Thyroid gland (tissue), 4 donors: ENCODE measurements around the gene TSHZ2. TPM values are rescaled to one million over a fixed set of nuclear protein-coding genes. Genes with fewer than 3 reads are reported as not detected.

Experiments
- DNase-seq, 2 donors: peaks; one replicate each; pipeline ENCODE4 v3.0.0-alpha.2; 2019
- H3K27ac ChIP-seq, 3 donors: fragments of 200-600 bp; sonication (generic); 1 replicate in 2 of 3; 2 replicates in 1 of 3; pipeline ENCODE4 v1.5.1; 2016 to 2019; ENCODE audit warnings: mild to moderate bottlenecking in 1 of 3, moderate library complexity in 1 of 3
- H3K27me3 ChIP-seq: fragments of 200-600 bp; sonication (generic); one replicate; pipeline ENCODE4 v1.5.1; 2019
- H3K36me3 ChIP-seq, 2 donors: fragments of 200-600 bp; sonication (generic); one replicate each; pipeline ENCODE4 v1.5.1; 2016 to 2019
- H3K4me1 ChIP-seq, 2 donors: fragments of 200-600 bp; sonication (generic); one replicate each; pipeline ENCODE4 v1.5.1; 2017 to 2019
- H3K4me3 ChIP-seq, 3 donors: fragments of 200-600 bp; sonication (generic); replicated peaks in 1 of 3; 1 replicate in 2 of 3; 2 replicates in 1 of 3; pipeline ENCODE4 v1.5.1; 2016; ENCODE audit warnings: mild to moderate bottlenecking in 1 of 3
- H3K9me3 ChIP-seq: fragments of 200-600 bp; sonication (generic); one replicate; pipeline ENCODE4 v1.5.1; 2017
- CTCF ChIP-seq, 6 experiments: fragments of 200-600 bp in 3 of 6; fragments of 450-650 bp in 3 of 6; sonication (generic) in 3 of 6; IDR thresholded peaks; one replicate each; pipeline ENCODE4 v1.5.1; 2016 to 2019; ENCODE audit warnings: antibody characterized with exemption in 6 of 6, mild to moderate bottlenecking in 2 of 6, inconsistent platforms in 1 of 6, moderate library complexity in 1 of 6
- POLR2A ChIP-seq, 2 donors: fragments of 450-650 bp; IDR thresholded peaks; one replicate each; pipeline ENCODE4 v1.6.1; 2017; ENCODE audit warnings: antibody characterized with exemption in 2 of 2, mild to moderate bottlenecking in 2 of 2, moderate library complexity in 1 of 2
- WGBS, 2 donors: methylation state at CpG; one replicate each; pipeline ENCODE4 v1.1.5; 2017; 5-methylcytosine and 5-hydroxymethylcytosine counted together
- intact Hi-C: fragments of 100-400 bp; cut with DNase I; formaldehyde crosslinking; loops from one replicate; pipeline ENCODE4 v1.15.1; 2023
- total RNA-seq, 4 donors: library from RNA; depleted of rRNA; stranded (reverse); fragments of >200 nt; gene quantifications; one replicate each; pipeline ENCODE4 v1.2.3, GENCODE V29; 2016

Gene TSHZ2
- total RNA-seq, 4 donors from 2014 or later = 11.0 to 27.9 (median 14.0) TPM

GRCh38 chr20:53032046-53032445 is 59.9 kb downstream of the TSHZ2 start:
- Histone ChIP-seq H3K9me3 (no peaks in the 10 kb centered on the region), H3K4me3 (no peak overlapping the region), H3K36me3 (no peaks in the 10 kb centered on the region), H3K4me1 (peaks cover 0 to 2% of the 10 kb centered on the region in 2 donors), H3K27ac (no peak overlapping the region), H3K27me3 (no peaks in the 10 kb centered on the region)
- WGBS, 2 donors = 82 to 86% methylated on average over 11 of the region's 11 CpGs
- TF ChIP-seq POLR2A (IDR thresholded peaks at IDR 0.05) (no peak), CTCF (IDR thresholded peaks at IDR 0.05) (no peak)
- no peak for DNase-seq
- intact Hi-C loops = no loop called here

GRCh38 chr20:53032478-53032932 is 60.3 kb downstream of the TSHZ2 start:
- WGBS, 2 donors = 82 to 88% methylated on average over 5 of the region's 5 CpGs
- peak in 1 of 2 donors; percentile 7 for DNase-seq

GRCh38 chr20:53033176-53033575 is 61.0 kb downstream of the TSHZ2 start:
- Histone ChIP-seq H3K9me3 (no peaks in the 10 kb centered on the region), H3K27ac (no peak overlapping the region), H3K36me3 (no peaks in the 10 kb centered on the region), H3K27me3 (no peaks in the 10 kb centered on the region), H3K4me3 (no peak overlapping the region), H3K4me1 (peaks cover 7 to 10% of the 10 kb centered on the region in 2 donors)
- DNase-seq = no peak
- intact Hi-C loops = no loop called here
- TF ChIP-seq POLR2A (IDR thresholded peaks at IDR 0.05) (no peak), CTCF (IDR thresholded peaks at IDR 0.05) (no peak)
- 87 to 90% methylated on average over 6 of the region's 6 CpGs for WGBS, 2 donors

More at GRCh38 chr20:53032478-53032932, 60.3 kb downstream of the TSHZ2 start:
- H3K27ac ChIP-seq = no peak overlapping the region
- TF ChIP-seq CTCF (IDR thresholded peaks at IDR 0.05) = no peak
- no peaks in the 10 kb centered on the region for H3K27me3 ChIP-seq
- H3K4me3 ChIP-seq = no peak overlapping the region
- intact Hi-C loops = no loop called here
- no peaks in the 10 kb centered on the region for H3K9me3 ChIP-seq
- H3K36me3 ChIP-seq = no peaks in the 10 kb centered on the region
- peaks cover 4 to 7% of the 10 kb centered on the region in 2 donors for H3K4me1 ChIP-seq

GRCh38 chr20:53034899-53035298 is 62.7 kb downstream of the TSHZ2 start:
- Histone ChIP-seq H3K36me3 (no peaks in the 10 kb centered on the region), H3K4me3 (no peak overlapping the region), H3K4me1 (peaks cover 7 to 10% of the 10 kb centered on the region in 2 donors), H3K9me3 (no peaks in the 10 kb centered on the region), H3K27ac (no peak overlapping the region), H3K27me3 (no peaks in the 10 kb centered on the region)
- 52 to 54% methylated on average over 3 of the region's 3 CpGs for WGBS, 2 donors
- TF ChIP-seq POLR2A (IDR thresholded peaks at IDR 0.05) (no peak), CTCF (IDR thresholded peaks at IDR 0.05) (no peak)
- DNase-seq = no peak
- intact Hi-C loops = no loop called here

- no peaks in the 10 kb centered on the region for H3K27me3 ChIP-seq
- 18 to 19% methylated on average over 8 of the region's 8 CpGs for WGBS, 2 donors
- peak; percentile 39 to 54 for DNase-seq
- intact Hi-C loops = no loop called here
- no peaks in the 10 kb centered on the region for H3K9me3 ChIP-seq
- TF ChIP-seq CTCF (IDR thresholded peaks at IDR 0.05) (no peak), POLR2A (IDR thresholded peaks at IDR 0.05) (no peak)
- H3K4me3 ChIP-seq = no peak overlapping the region
- no peak overlapping the region for H3K27ac ChIP-seq
- H3K36me3 ChIP-seq = no peaks in the 10 kb centered on the region
- peaks cover 16 to 17% of the 10 kb centered on the region in 2 donors for H3K4me1 ChIP-seq
Observed at GRCh38 chr20:53036992-53037391, 64.8 kb downstream of the TSHZ2 start.
